Loucy (cell line): ENCODE data around the gene SPINT2.

Experiments used
- CTCF ChIP-seq: fragments of 200-600 bp; sonication (generic); conservative IDR thresholded peaks from 2 replicates; pipeline ENCODE4 v1.5.1; 2014; ENCODE audit warnings: mild to moderate bottlenecking, antibody characterized with exemption, low read length
- EZH2phosphoT487 ChIP-seq: fragments of 200-600 bp; IDR thresholded peaks from 2 replicates; pipeline ENCODE4 v1.6.1; 2018; ENCODE audit warnings: antibody characterized with exemption, mild to moderate bottlenecking, moderate library complexity, borderline replicate concordance

GRCh38 chr19:38270587-38271167 lies 6.3 kb downstream of the SPINT2 start:
- no peak for TF ChIP-seq CTCF
- TF ChIP-seq EZH2phosphoT487: no peak
